OCI-LY3 (cell line): ENCODE results near the gene JAKMIP2.

Experiments
- CTCF ChIP-seq: fragments of 200-600, 300-600 bp; sonication (generic); IDR thresholded peaks from 2 replicates; pipeline ENCODE4 v1.5.1; 2014; ENCODE audit warnings: antibody characterized with exemption, low read length, low read depth
- EZH2phosphoT487 ChIP-seq: fragments of 200-600 bp; shearing (Covaris generic); IDR thresholded peaks from 2 replicates; pipeline ENCODE4 v1.6.1; 2018; ENCODE audit warnings: antibody characterized with exemption, mixed run types, low read depth

GRCh38 chr5:147830035-147830434, 47.5 kb upstream of the JAKMIP2 start:
- TF ChIP-seq CTCF (no peak), EZH2phosphoT487 (no peak)
